AML-193 (cell line): Measurements from ENCODE around the gene OR2B2.
"Not testable (repeated sequence)": the region's sequence is repeated elsewhere in the genome, so short reads cannot be mapped to it uniquely, and the experiment has no call there.

Experiments used
- DNase-seq, 2 experiments: peaks; one replicate each; lab custom pipeline; 2025; lab: John Stamatoyannopoulos, UW

OR2B2 gene

DNA sequence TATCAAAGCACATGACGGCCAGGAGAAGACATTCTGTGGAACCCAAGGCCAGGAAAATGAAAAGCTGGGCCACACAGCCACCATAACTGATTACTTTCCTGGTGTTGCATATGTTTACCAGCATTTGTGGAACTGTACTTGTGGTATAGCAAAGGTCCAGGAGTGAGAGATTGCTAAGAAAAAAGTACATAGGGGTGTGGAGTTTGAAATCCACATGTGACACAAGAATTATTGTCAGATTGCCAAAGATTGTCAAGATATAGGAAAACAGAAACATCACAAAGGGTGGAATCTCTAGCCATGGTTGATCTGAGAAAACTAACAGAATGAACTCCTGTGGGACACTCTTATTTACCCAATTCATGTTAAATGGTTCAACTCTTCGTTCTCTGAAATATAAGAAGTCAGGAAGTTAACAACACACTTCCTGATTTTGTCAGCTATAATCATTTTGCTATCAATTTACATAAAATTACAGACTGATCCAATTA is at the start of gene OR2B2:
Gene OR2B2, minus strand, starts transcription at position 441 of the 491 bp plus-strand sequence. Its CDS starts 77 bp downstream, at position 364.
- DNase-seq = no peak

DNA sequence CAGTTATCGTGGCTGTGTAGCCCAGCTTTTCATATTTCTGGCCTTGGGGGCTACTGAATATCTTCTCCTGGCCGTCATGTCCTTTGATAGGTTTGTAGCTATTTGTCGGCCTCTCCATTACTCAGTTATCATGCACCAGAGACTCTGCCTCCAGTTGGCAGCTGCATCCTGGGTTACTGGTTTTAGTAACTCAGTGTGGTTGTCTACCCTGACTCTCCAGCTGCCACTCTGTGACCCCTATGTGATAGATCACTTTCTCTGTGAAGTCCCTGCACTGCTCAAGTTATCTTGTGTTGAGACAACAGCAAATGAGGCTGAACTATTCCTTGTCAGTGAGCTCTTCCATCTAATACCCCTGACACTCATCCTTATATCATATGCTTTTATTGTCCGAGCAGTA is 45.3 kb upstream of the OR2B2 start:
- no peak for DNase-seq

DNA sequence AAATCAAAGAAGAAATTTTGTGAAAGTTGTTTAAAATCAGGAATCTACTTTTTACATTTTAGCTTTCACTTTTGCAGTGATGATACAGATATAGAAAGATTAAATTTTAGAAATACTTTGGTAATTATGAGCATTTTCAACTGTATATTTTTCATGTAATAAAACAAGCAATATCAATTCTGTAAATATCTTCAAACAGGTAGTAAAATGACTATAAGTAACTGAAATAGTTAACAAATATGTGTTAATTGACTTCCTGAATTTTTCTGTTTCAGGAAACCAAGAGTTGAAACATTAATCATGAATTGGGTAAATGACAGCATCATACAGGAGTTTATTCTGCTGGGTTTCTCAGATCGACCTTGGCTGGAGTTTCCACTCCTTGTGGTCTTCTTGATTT is 44.7 kb upstream of the OR2B2 start, which contains the start of gene OR2B6:
Gene OR2B6, plus strand, starts transcription at position 301 of the 400 bp plus-strand sequence. Its CDS starts 0 bp downstream, at position 301.
- DNase-seq = no peak

GRCh38 chr6:27951040-27951439 is 38.8 kb upstream of the OR2B2 start:
- no peak for DNase-seq

- no peak for DNase-seq
Measured at GRCh38 chr6:27948237-27948636, 36.0 kb upstream of the OR2B2 start.

DNA sequence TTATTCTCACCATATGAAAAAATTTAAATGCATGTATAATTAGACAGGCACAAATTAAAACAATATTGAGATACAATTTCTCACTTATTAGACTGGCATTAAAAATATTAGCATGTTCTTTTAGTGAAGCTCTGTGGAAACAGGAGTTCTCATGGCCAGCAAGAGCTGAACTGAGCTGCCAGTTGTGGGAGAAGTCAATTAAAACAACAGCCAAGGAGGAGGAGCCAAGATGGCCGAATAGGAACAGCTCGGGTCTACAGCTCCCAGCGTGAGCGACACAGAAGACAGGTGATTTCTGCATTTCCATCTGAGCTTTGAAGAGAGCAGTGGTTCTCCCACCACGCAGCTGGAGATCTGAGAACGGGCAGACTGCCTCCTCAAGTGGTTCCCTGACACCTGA is 30.9 kb upstream of the OR2B2 start:
- DNase-seq = not testable (repeated sequence)

DNA sequence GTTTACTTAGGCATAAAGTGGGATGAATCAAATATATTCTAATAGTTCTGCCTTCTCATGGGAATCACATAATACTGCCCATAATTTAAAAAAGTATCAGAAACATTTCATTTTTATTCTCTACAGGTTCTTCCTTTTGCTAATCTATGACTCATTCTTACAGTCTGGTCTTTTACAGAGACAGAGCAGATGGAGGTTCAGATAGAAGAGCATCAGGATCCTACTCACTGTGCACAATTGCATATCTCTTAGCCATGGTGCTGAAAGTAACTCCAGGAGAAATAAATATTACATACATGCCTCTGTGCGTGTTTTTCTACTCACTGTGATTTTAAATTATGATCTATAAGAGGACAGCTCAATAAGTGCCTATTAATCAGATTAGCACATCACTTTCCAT is 28.6 kb upstream of the OR2B2 start:
- no peak for DNase-seq

DNA sequence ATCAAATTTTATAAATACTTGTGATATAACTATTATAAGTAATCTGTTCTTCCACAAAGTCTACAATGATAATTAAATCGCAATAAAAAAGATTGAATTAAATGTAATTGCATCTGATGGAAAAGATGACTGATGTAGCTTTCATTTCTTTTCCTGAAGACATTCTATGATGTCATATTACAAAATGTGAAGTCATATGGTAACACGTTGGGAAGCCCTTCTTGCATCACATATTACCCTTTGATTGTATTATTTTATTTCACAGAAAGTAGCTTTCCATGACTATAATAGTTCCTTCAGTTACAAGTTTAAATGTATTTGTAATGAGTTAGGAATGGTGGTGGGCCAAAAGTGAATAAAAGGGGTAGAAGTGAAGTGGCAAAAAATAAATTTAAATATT is 19.0 kb upstream of the OR2B2 start:
- DNase-seq = no peak

GRCh38 chr6:27929930-27930329 is 17.7 kb upstream of the OR2B2 start:
- DNase-seq = not testable (repeated sequence)

DNA sequence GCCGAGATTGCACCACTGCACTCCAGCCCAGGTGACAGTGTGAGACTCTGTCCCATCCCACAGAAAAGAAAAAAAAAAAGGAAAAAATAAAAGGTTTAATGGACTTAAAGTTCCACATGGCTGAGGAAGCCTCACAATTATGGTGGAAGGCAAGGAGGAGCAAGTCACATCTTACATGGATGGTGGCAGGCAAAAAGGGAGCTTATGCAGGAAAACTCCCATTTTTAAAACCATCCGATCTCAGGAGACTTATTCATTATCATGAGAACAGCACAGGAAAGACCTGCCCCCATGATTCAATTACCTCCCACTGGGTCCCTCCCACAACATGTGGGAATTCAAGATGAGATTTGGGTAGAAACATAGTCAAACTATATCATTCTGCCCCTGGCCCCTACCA is 15.8 kb upstream of the OR2B2 start:
- DNase-seq = not testable (repeated sequence)

GRCh38 chr6:27924179-27924578 is 12.0 kb upstream of the OR2B2 start:
- no peak for DNase-seq

DNA sequence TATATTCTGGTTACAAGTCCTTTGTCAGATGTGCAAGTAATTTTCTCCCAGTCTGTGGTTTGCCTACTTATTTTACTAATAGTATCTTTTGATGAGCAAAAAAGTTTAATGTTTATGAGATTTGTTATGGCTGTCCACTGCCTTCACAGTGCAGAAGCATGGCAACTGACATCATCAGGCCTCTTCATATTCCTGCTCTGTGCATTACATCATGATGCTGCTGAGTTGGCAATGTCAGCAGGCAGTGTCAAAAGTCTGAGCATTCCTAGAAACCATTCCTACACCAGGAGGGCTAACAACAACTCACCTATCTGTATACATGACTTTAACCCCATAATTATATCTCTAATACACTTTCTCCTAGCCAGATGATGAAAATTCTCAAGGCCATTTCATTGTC is 10.8 kb upstream of the OR2B2 start:
- no peak for DNase-seq

GRCh38 chr6:27908017-27908416 is 4.2 kb downstream of the OR2B2 start:
- no peak for DNase-seq

DNA sequence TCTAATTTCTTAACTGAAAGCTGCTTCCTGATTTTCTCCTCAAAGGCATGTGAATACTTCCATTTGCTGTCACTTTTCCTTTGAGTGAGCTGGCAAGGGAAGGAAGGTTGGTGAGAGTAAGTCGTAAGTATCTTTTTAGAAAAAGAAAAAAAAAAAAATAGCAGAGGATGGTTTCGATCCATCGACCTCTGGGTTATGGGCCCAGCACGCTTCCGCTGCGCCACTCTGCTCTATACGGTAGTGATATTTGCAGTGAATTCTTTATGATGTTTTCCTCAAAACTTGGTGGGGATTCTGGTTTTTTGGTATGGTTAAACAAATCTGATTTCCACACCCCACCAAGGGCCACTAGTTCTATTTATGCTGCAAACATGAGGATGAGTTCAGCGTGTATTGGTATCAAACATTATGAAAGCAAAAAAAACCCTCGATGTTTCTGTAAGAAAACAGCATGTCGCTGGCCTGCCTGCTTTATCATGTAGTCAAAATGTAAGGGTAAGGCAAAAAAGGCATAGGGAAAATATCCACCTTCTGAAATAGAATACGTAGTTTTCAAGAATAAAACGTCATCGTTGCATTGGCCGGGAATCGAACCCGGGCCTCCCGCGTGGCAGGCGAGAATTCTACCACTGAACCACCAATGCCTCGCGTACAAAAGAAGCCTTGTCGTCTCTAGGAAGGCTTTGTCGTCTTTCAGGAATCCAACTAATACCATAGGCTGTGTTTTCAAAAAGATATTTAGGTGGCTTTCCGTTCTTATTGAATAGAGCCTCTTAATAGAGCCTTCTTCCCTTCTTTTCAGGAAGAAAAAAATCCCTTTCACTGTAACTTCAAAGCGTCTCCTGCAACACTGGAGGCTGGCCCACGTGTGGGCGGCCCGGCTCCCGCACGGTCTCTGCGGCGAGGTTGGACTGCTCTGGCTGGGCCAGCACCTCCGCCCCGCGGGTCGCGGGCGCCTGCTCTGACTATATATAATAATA is 9.6 kb downstream of the OR2B2 start:
- peak; percentile 86 for DNase-seq

GRCh38 chr6:27901801-27902200 is 10.4 kb downstream of the OR2B2 start:
- DNase-seq = no peak

DNA sequence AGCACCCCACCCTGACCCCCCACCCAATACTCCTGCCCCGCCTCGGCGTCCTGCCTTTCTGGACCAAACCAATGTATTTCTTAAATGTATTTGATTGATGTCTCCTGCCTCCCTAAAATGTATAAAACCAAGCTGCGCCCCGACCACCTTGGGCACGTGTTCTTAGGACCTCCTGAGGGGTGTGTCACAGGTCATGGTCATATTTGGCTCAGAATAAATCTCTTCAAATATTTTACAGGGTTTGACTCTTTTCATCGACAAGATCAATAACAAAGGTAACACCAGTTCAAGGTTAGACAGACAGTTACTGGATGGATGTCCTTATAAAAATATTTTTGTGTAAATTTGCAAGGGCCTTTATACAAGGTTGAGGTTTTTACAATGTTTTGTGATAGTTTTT is 12.0 kb downstream of the OR2B2 start:
- not testable (repeated sequence) for DNase-seq

DNA sequence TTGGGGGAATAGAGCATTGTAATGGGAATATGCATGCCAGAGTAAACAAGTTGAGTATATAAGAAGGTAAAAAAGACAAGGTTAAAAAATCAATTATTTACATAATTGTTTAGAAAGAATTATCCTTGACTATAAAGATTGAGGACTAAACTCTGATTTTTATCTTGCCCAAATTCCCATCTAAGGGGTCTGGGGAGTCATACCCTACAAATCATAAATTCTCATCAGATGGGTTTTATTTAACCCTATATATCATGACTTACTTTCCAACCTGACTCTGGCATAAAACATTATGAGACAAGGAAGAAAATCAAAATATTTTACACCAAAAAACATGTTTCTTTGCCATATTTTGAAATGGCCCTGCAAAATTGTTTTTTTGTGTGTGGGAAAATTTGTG is 12.7 kb downstream of the OR2B2 start:
- no peak for DNase-seq

- DNase-seq = no peak
Measured at GRCh38 chr6:27897580-27898206, 14.5 kb downstream of the OR2B2 start.

GRCh38 chr6:27896398-27896796 is 15.8 kb downstream of the OR2B2 start:
- DNase-seq = no peak

GRCh38 chr6:27894839-27895762 is 17.1 kb downstream of the OR2B2 start:
- DNase-seq = peak; percentile 89 to 94
